COLO829 (cell line): ENCODE results near the gene PARD3B.

Experiments
- DNase-seq: peaks from one replicate; pipeline ENCODE4 v3.0.0; 2012; ENCODE audit warnings: low spot score

PARD3B gene, protein sequence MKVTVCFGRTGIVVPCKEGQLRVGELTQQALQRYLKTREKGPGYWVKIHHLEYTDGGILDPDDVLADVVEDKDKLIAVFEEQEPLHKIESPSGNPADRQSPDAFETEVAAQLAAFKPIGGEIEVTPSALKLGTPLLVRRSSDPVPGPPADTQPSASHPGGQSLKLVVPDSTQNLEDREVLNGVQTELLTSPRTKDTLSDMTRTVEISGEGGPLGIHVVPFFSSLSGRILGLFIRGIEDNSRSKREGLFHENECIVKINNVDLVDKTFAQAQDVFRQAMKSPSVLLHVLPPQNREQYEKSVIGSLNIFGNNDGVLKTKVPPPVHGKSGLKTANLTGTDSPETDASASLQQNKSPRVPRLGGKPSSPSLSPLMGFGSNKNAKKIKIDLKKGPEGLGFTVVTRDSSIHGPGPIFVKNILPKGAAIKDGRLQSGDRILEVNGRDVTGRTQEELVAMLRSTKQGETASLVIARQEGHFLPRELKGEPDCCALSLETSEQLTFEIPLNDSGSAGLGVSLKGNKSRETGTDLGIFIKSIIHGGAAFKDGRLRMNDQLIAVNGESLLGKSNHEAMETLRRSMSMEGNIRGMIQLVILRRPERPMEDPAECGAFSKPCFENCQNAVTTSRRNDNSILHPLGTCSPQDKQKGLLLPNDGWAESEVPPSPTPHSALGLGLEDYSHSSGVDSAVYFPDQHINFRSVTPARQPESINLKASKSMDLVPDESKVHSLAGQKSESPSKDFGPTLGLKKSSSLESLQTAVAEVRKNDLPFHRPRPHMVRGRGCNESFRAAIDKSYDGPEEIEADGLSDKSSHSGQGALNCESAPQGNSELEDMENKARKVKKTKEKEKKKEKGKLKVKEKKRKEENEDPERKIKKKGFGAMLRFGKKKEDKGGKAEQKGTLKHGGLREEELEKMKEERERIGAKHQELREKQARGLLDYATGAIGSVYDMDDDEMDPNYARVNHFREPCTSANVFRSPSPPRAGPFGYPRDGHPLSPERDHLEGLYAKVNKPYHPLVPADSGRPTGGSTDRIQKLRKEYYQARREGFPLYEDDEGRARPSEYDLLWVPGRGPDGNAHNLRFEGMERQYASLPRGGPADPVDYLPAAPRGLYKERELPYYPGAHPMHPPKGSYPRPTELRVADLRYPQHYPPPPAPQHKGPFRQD (N-terminal part only)

GRCh38 chr2:204544961-204545860 lies at the start of gene PARD3B:
Gene PARD3B, plus strand, starts transcription at chr2:204545475. Its CDS starts 525 bp downstream, at chr2:204546000.
- peak; percentile 34 for DNase-seq

DNA sequence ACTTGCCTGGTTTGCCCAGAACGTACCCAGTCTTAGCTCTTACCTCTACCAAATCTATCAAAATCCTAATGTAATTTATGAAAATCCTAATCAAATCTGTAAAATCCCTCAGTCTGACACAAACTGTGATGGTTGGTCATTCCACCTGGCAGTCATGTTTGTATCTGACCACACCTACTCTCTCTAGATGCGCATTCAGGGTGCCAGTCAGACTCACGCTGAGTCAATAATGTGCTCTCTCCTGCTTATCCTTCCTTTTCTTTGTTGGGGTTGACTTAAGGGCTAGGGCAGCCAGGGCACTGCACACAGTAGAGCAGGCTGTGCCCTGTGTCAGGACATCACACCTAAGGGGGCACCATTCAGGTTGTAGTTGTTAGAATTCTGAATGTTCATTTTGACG lies 48.5 kb upstream of the PARD3B start:
- no peak for DNase-seq

- no peak for DNase-seq
Measured at GRCh38 chr2:204497855-204498254, 47.4 kb upstream of the PARD3B start.

DNA sequence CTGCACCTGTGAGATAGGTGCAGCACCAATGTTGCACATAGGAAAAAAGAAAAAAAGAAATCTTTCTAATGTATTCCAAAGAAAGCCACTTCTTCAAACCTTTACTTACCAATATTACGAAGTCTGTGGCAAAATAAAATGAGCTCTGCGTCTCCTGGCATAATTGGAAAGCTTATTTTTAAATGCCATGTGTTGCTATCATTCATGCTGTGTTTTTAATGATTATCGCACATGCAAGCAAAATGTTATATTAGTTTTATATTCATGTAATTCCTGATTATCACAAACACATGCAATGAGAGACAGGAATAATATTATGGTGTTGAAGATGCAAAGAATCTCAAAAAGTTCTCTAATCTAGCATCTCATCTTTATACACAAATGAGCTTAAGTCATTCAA lies 47.0 kb upstream of the PARD3B start:
- no peak for DNase-seq

GRCh38 chr2:204503869-204504268 lies 41.4 kb upstream of the PARD3B start:
- DNase-seq: no peak

DNA sequence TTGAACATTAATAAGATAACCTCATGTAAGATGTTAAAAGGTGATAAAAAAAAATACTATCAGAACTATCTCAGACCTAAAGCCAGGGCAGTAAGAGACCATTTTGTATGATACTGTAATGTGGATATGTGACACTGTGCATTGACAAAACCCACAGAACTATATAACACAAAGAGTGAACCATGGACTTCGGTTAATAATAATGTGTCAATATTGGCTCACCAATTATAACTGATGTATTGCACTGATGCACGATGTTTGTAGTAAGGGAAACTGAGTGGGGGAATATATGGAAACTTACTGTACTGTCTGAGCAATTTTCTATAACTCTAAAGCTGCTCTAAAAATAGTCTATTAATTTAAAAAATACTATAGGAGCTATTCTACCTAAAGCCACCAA lies 40.7 kb upstream of the PARD3B start:
- DNase-seq: no peak

- no peak for DNase-seq
Measured at GRCh38 chr2:204505488-204505887, 39.8 kb upstream of the PARD3B start.

DNA sequence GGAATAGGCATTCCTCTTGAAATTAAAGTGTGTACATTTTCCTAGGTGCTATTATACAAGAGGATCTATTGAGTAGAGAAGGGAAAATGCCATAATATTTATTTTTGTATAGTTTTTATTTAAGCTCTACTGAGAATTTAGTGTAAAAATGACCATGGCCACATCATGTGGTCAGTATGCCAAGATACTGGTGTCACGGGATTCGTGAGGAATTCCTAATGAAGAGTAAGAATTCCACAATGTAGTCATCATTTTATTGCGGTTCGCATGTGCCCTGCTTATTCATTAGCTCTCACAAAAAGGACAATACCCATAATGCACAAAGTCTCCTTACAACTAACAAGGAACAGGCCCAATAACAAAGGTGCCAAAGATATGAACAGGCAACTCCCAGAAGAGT lies 39.3 kb upstream of the PARD3B start:
- peak; percentile 48 for DNase-seq

GRCh38 chr2:204507636-204508035 lies 37.6 kb upstream of the PARD3B start:
- DNase-seq: no peak

GRCh38 chr2:204510709-204511420 lies 34.4 kb upstream of the PARD3B start:
- DNase-seq: no peak

DNA sequence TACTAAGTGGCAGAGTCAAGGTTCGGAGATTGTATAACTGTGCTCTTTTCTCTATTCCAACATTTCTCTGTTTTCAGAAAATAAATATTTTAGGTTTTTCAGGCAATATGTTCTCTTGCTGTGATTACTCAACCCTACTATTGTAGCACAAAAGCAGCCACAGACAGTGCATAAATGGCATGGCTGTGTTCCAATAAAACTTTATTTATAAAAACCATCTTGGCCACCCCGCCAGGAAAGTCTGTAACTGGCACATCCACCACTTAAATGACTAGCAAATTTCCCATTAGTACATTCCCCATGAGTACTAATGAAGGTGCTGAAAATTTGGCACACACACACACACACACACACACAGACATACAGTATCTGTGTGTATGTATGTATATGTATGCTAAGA lies 30.8 kb upstream of the PARD3B start:
- DNase-seq: no peak

DNA sequence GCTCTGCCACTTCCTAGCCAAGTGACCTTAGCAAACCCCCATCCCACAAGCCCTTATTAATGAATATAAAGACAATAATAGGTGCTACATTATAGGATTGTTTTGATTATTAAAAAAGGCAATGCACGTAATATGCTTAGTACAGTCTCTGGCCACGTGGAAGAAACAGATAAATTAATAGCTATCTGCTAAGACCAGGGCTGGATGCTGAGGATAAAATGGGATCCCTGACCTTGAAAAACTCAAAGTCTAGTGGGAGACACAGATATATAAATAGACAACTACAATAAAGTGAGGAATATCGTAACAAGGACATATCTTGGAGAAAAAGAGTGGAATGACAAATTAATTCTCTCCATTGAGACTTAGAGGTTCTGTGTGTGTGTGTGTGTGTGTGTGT lies 29.9 kb upstream of the PARD3B start:
- DNase-seq: no peak

DNA sequence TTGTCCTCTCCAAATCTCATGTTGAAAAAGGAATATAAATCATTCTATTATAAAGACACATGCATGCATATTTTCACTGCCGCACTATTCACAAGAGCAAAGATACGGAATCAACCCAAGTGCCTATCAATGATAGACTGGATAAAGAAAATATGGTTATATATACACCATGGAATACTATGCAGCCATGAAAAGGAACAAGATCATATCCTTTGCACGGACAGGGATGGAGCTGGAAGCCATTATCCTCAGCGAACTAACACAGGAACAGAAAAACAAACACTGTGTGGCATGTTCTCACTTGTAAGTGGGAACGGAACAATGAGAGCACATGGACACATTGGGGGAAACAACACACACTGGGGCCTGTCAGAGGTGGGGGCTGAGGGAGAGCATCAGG lies 28.1 kb upstream of the PARD3B start:
- DNase-seq: no peak

DNA sequence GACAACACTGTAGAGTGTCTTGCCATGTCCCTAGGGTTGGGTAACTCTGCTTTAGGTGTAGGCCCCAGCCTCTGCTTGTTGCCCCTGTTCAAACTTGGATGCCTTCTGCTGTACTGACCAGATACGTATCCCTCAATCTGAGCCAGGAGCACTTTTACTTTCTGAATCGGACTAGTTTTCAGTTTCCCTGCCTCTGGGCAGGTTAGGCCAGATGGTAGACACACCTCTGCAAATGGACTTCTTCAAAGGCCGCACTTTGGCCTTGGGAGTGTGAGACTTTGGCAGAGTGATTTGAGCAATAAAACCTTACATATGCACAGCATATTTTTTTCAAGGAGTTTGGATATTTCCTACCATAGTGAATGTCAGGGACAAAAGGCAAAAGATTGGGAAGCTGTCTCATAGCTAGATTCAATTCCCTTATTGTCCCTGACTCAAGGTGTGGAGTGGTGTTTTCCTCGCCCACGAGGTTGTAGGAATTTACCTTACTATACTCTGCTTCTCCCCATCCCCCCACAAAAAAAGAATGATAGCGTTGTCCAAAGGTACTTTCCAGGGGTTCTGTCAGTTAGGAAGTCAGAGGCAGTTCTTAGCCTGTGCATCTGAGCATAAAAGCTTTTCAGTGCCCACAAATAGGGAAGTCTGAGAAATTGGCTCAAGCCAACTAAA lies 15.3 kb upstream of the PARD3B start:
- DNase-seq: no peak

DNA sequence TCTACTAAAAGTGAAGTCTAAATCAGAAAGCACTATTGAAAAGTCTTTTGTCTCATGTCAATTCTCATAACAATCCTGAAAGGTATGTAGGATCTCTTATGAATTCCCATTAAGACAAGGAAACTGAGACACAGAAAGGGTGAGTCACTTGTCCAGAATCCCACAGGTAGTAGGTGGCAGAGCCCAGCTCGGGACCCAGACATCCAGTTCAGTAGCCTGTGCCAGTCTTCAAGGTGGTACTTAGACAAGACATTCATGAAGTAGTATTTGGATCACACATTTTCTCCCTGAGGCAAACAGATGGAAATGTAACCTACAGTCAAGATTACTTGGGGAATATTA lies 14.8 kb upstream of the PARD3B start:
- no peak for DNase-seq

DNA sequence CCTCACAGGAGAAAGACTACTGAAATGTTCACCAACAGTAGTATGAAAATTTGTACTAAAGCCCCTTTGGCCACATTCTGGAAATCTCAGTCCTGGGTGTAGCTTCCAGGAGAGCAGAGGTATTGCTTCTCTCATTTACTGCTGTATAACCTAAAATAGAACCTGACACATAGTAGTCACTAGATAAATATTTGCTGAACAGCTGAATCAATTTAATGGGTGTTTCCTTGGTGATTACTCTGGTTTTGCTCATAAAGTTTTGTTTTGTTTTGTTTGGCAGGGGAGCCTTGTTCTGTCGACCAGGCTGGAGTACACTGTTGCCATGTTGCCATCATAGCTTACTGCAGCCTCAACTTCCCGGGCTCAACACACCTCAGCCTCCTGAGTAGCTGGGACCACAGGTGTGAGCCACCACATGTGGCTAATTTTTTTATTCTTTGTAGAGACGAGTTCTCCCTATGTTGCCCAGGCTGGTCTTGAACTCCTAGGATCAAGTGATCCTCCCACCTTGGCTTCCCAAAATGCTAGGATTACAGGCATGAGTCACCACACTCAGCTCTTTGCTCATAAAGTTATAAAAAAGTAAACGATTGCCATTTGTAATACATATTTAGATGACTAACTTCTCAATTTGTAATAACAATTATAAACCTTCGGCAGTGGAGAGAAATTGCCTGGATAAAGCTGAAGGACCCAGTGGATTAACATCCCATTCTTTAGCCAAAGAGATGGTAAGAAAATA lies 11.5 kb upstream of the PARD3B start:
- DNase-seq: no peak

DNA sequence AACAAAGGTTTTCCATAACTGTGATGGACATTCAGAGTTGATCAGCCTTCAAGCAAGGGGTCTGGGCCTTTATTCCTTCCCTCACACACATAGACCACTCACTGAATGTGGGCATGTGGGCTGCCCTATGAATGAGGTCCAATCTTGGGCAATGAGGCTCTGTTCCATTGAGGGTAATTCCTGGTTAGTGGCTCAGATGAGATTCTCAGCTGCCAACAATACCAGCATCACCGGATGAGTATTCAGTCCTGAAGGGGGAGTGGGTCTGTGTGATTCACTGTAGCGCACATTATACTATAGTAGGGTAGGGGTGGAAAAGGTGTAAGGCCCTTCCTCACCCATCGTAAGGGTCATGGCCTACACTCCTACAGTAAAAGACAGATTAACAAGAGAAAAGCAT lies 9.9 kb upstream of the PARD3B start:
- no peak for DNase-seq

- no peak for DNase-seq
Measured at GRCh38 chr2:204535764-204536163, 9.5 kb upstream of the PARD3B start.

DNA sequence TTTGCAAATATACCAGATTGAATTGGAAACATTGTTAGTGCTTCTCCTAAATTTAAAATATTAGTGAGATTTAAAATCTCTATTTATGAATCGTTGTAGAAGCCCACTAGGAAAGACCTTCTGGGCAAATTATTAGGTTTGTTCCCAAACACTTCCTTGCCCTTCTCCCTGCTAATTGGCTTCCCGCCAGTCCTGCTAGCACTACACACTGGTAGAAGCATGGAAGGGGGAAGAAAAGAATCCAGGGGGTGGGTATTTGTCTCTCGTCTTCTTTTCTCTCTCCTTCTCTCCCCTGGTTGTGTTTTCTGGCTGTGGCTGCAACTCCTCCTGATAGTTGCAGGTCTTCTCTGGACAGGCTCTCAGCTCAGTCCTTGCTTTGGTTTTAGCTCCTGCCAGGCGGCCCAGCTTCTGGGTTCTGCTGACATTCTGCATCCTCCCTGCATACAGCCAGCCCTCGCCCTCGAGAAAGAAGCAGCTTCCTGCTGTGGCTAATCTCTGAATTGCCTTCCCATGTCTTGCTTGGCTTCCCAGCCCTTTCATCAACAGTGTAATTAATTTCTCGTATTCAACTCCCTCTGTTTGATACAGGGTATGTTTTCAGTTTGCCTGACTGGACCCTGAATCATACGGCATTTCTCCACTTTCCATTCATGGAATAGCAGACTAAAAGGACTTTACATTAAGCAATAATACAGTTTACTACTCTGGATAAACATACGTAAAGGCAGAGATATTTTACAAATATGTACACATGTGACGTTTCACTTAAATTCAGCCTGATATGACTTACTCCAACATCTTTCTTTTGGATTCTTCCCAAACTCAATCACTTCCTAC lies 6.9 kb upstream of the PARD3B start:
- DNase-seq: no peak
